ENCODE measurements around the gene ECHS1. TPM values are rescaled to one million over a fixed set of nuclear protein-coding genes. Genes with fewer than 3 reads are reported as not detected.

The ECHS1 gene
- polyA plus RNA-seq, 2 of the 4 experiments (the other 2 are of a cell fraction), result 66.7 to 133 TPM

DNA sequence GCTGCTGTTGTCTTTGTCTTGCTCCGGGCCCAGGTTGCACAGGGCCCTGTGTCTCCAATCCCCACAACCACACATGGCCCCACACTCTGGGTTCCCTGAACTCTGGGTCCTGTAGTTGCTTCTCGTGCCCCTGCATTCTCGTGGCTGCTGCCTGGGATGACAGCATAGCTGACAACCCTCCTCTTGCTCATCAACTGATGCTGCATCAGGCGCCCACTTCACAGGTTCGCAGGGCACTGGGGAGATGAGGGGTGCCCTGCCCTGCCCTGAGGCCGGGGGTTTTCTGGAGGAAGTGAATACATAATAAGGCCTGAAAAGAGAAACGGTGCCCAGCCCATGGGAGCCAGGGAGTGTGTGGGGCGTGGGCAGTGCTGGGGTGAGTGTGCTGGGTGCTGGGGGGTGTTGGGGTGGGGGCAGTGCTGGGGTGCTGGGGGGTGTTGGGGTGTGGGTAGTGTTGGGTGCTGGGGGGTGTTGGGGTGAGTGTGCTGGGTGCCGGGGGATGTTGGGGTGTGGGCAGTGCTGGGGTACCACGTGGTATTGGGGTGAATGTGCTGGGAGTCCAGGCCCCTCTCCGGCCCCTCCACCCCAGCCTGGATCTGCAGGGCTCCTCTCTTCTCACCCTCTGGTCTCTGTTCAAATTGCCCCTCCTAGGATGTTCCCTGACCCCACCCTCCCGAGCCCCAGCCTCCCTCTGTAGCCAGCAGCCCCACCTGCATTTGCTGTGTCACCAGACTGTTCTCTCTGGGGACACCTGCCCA is 18.8 kb upstream of the ECHS1 start:
- peaks cover 14% of the 10 kb centered on the region; the same call in 2 of the 3 replicates for H3K4me1 ChIP-seq
- no peak for FAIRE-seq
- no peak overlapping the region for H3K4me2 ChIP-seq
- TF ChIP-seq, protein P1, sequence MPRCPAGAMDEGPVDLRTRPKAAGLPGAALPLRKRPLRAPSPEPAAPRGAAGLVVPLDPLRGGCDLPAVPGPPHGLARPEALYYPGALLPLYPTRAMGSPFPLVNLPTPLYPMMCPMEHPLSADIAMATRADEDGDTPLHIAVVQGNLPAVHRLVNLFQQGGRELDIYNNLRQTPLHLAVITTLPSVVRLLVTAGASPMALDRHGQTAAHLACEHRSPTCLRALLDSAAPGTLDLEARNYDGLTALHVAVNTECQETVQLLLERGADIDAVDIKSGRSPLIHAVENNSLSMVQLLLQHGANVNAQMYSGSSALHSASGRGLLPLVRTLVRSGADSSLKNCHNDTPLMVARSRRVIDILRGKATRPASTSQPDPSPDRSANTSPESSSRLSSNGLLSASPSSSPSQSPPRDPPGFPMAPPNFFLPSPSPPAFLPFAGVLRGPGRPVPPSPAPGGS (IDR thresholded peaks at IDR 0.05), result no peak
- no peak for TF ChIP-seq POLR2AphosphoS2 (conservative IDR thresholded peaks at IDR 0.05; ENCODE audit: low read length)
- no peak for TF ChIP-seq ZSCAN20 (CRISPR knock-in tag; IDR thresholded peaks at IDR 0.05)
- no peak for DNase-seq (ENCODE audit: low read depth in 1 of 2, low spot score in 1 of 2)
- ChIA-PET CTCF (interaction anchor here (0.7 to 3.0 kb wide), 3 partner anchors 62 to 84 kb away, joined by 3 to 15 read pairs (median 5); no protein-coding TSS in a partner anchor), POLR2A (no interaction called here)
- WGBS (ENCODE audit: missing lambda C conversion rate), result 85% methylated on average over 8 of the region's 12 CpGs
- no peak overlapping the region for H3K27ac ChIP-seq
- ATAC-seq, result no peak
- no peaks in the 10 kb centered on the region for H3K9me3 ChIP-seq
- no peak overlapping the region for H3K4me3 ChIP-seq

DNA sequence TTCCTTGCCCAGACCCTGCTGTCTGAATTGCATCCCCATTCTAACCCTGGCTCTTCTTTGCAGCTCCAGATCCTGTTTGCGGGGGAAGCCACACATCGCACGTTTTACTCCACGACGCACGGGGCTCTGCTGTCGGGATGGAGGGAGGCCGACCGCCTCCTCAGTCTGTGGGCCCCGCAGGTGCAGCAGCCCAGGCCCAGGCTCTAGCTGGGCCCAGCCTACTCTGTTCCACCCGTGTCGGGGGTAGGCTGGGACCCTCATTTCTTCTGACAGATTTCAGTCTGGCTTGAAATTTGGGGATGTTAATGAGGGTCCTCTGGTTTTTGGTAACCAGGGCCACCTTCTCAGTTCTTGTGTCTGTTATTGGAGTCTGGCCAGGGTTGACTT is 18.1 kb upstream of the ECHS1 start:
- H3K9me3 ChIP-seq, result no peaks in the 10 kb centered on the region
- CTCF ChIA-PET, result interaction anchor here (0.9 to 3.0 kb wide), 3 partner anchors 10 to 62 kb away, joined by 3 to 15 read pairs (median 3); no protein-coding TSS in a partner anchor
- 94% methylated on average over 12 of the region's 12 CpGs for WGBS (ENCODE audit: missing lambda C conversion rate)
- no peak for FAIRE-seq
- no peak overlapping the region for H3K27ac ChIP-seq
- no peak for ATAC-seq
- peaks cover 14% of the 10 kb centered on the region; the same call in 2 of the 3 replicates for H3K4me1 ChIP-seq
- TF ChIP-seq NPAS2 (CRISPR knock-in tag; IDR thresholded peaks at IDR 0.05; ENCODE audit: borderline replicate concordance) (no peak), MAZ (IDR thresholded peaks at IDR 0.05; ENCODE audit: borderline replicate concordance, low read depth, low read length) (no peak), PHF8 (IDR thresholded peaks at IDR 0.05; ENCODE audit: borderline replicate concordance, low read depth) (no peak), RARB (CRISPR knock-in tag; IDR thresholded peaks at IDR 0.05) (no peak), SMC3 (IDR thresholded peaks at IDR 0.05) (no peak), TFCP2L1 (CRISPR knock-in tag; IDR thresholded peaks at IDR 0.05) (no peak), HEYL (CRISPR knock-in tag; IDR thresholded peaks at IDR 0.05) (no peak), GATA3 (IDR thresholded peaks at IDR 0.05; ENCODE audit: borderline replicate concordance) (no peak)
- TF ChIP-seq, protein P2, sequence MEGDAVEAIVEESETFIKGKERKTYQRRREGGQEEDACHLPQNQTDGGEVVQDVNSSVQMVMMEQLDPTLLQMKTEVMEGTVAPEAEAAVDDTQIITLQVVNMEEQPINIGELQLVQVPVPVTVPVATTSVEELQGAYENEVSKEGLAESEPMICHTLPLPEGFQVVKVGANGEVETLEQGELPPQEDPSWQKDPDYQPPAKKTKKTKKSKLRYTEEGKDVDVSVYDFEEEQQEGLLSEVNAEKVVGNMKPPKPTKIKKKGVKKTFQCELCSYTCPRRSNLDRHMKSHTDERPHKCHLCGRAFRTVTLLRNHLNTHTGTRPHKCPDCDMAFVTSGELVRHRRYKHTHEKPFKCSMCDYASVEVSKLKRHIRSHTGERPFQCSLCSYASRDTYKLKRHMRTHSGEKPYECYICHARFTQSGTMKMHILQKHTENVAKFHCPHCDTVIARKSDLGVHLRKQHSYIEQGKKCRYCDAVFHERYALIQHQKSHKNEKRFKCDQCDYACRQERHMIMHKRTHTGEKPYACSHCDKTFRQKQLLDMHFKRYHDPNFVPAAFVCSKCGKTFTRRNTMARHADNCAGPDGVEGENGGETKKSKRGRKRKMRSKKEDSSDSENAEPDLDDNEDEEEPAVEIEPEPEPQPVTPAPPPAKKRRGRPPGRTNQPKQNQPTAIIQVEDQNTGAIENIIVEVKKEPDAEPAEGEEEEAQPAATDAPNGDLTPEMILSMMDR (IDR thresholded peaks at IDR 0.05), result no peak
- TF ChIP-seq, protein P3, sequence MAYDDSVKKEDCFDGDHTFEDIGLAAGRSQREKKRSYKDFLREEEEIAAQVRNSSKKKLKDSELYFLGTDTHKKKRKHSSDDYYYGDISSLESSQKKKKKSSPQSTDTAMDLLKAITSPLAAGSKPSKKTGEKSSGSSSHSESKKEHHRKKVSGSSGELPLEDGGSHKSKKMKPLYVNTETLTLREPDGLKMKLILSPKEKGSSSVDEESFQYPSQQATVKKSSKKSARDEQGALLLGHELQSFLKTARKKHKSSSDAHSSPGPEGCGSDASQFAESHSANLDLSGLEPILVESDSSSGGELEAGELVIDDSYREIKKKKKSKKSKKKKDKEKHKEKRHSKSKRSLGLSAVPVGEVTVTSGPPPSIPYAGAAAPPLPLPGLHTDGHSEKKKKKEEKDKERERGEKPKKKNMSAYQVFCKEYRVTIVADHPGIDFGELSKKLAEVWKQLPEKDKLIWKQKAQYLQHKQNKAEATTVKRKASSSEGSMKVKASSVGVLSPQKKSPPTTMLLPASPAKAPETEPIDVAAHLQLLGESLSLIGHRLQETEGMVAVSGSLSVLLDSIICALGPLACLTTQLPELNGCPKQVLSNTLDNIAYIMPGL (CRISPR knock-in tag; IDR thresholded peaks at IDR 0.05; ENCODE audit: borderline replicate concordance), result no peak
- no peak for DNase-seq (ENCODE audit: low read depth in 1 of 2, low spot score in 1 of 2)
- POLR2A ChIA-PET, result interaction anchor here (1.2 kb wide), 1 partner anchor 10 kb away, joined by 3 read pairs; no protein-coding TSS in a partner anchor
- H3K4me3 ChIP-seq, result no peak overlapping the region
- H3K4me2 ChIP-seq, result no peak overlapping the region

DNA sequence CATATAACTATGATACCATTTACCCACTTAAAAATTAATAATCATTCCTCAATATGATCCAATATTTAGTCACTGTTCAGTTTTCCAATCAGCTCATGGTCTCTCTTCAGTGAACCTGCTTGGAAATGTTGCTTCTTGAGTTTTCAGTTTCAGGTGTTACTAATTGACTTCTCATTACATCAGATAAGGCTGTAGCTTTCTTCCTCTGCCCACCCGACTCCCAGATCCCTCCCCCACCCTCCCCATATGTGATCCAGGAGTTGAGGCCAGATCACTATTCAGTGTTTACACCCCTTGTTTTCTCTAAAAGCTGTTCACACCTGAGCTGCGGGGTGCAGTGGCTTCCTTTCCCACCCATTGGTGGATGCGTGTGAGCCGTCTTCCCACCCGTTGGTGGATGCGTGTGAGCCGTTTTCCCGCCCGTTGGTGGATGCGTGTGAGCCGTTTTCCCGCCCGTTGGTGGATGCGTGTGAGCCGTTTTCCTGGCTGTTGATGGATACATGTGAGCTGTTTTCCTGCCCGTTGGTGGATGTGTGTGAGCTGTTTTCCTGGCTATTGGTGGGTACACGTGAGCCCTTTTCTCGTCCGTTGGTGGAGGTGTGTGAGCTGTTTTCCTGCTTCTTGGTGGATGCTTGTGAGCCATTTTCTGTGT is 17.6 kb upstream of the ECHS1 start:
- ChIA-PET POLR2A (interaction anchor here (1.2 kb wide), 1 partner anchor 10 kb away, joined by 3 read pairs; no protein-coding TSS in a partner anchor), CTCF (interaction anchor here (0.9 to 3.0 kb wide), 3 partner anchors 9 to 61 kb away, joined by 3 to 15 read pairs (median 3); no protein-coding TSS in a partner anchor)
- FAIRE-seq, result no peak
- no peak for ATAC-seq
- 93% methylated on average over 19 of the region's 19 CpGs for WGBS (ENCODE audit: missing lambda C conversion rate)
- H3K27ac ChIP-seq, result no peak overlapping the region
- no peak overlapping the region for H3K4me2 ChIP-seq
- no peak for TF ChIP-seq EHMT2 (IDR thresholded peaks at IDR 0.05; ENCODE audit: low read depth)
- TF ChIP-seq EP300 (IDR thresholded peaks at IDR 0.05), result no peak
- TF ChIP-seq, protein P2 (IDR thresholded peaks at IDR 0.05), result no peak
- no peak for TF ChIP-seq JUNB (IDR thresholded peaks at IDR 0.05)
- no peak for TF ChIP-seq RFX5 (IDR thresholded peaks at IDR 0.05)
- no peak for TF ChIP-seq POLR2AphosphoS2 (conservative IDR thresholded peaks at IDR 0.05; ENCODE audit: low read length)
- TF ChIP-seq, protein P4, sequence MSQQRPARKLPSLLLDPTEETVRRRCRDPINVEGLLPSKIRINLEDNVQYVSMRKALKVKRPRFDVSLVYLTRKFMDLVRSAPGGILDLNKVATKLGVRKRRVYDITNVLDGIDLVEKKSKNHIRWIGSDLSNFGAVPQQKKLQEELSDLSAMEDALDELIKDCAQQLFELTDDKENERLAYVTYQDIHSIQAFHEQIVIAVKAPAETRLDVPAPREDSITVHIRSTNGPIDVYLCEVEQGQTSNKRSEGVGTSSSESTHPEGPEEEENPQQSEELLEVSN (IDR thresholded peaks at IDR 0.05; ENCODE audit: borderline replicate concordance, low read depth), result no peak
- TF ChIP-seq NPAS2 (CRISPR knock-in tag; IDR thresholded peaks at IDR 0.05; ENCODE audit: borderline replicate concordance), result no peak
- no peak for TF ChIP-seq HOXA7 (CRISPR knock-in tag; IDR thresholded peaks at IDR 0.05)
- DNase-seq (ENCODE audit: low read depth in 1 of 2, low spot score in 1 of 2), result no peak
- H3K4me1 ChIP-seq, result peaks cover 14% of the 10 kb centered on the region; the same call in 2 of the 3 replicates
- H3K4me3 ChIP-seq, result no peak overlapping the region
- no peaks in the 10 kb centered on the region for H3K9me3 ChIP-seq
